ENCODE results near the gene CORO1C.

CORO1C gene

DNA sequence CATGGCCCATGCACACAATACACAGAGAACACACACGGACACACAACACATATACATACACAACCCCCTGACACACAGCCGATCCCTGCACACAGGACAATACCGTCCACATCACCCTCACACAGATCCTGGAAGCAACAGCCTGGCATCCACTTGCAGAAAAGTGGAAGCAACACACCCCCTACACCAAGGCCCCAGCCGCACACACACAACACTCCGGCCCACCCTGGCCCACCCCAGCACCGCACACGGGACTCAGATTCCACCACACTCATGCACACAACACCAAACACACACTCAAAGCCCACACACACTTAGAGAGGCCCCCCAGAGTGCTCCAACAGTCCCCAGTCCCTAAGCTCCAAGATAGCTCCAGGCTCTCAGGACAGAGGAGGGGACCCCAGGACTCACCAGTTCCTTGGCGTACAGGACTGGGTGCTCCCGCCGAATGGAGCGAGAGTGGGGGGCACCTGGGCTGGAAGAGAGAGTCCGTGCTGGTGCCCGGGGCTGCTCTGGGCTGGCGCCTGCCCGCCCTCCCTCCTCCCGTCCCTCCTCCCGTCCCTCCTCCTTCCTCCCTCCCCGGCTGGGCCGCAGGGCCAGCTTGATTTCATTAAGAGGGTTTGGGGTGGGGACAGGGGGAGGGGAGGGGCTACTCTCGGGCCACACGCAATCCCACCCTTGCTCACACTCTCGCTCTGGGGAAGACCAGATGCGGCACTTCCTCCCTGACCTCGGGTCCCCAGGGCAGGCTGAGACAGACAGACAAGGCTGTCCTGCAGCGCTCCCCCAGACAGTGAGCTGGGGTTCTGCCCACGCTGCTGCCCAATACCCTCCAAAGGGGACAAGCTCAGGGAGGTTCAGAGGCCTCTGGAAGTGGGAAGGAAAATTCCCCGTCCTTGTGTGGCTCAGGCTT, 133.5 kb downstream of the CORO1C start, which contains the start of gene TMEM119:
TSS of gene TMEM119 (minus strand) at position 526 of the 913 bp plus-strand sequence. CDS start 5,701 bp downstream, outside the sequence.
- DNase-seq: no peak

GRCh38 chr12:108596854-108597558, 134.3 kb downstream of the CORO1C start:
- no peak for DNase-seq

DNA sequence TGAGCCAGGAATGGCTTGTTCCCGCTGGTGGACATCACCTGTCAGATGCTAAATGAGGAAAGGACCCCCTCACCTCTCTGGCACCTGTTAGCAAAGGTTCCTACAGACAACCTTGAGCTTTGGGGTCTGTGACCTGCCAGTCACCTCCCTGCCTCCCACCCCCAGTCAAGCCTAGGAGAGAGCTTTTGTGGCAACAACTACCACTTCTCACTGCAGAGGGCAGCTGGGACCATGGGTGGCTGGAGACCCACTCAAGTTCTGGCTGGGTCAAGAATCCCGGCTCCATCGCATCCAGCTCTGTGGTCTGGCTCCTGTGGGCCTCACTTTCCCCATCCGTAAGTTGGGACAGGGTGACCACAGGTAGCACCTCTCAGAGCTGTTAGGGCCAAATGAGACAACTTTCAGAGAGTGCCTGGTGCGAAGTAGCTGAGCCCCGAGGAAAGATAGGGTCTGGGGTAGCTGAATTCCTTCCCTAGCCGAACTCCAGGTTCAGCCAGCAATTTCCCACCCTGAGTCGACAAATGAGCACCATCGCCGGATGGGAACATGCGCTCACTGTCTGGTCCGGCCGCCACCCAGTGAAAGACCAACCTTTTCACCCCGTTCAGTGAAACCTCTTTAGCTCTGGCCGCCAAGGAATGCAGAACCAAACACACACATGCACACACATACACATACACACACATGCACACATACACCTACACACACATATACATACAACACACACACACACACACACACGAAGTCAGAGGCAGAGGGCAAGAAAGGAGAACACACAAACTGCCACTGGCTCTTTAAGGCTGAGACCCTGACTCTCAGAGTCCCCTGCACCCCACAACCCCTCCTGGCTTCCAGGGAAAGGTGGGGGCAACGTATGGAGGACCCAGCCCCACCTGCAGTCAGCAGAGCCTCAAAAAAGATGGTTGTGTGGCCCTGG, 135.3 kb downstream of the CORO1C start:
- no peak for DNase-seq
